IPS-NIHi7 (cell line): ENCODE measurements around the gene PRUNE2.
A peak's percentile ranks its signal among the peaks of the same experiment; 100 is the strongest.

Experiments
- DNase-seq: peaks from one replicate; pipeline ENCODE4 v3.0.0; 2012; ENCODE audit warnings: mixed read lengths; ENCODE audit errors: extremely low spot score

The PRUNE2 gene

GRCh38 chr9:76737154-76737902, 168.6 kb downstream of the PRUNE2 start:
- DNase-seq = no peak

GRCh38 chr9:76734716-76735115, 171.2 kb downstream of the PRUNE2 start:
- DNase-seq = no peak

DNA sequence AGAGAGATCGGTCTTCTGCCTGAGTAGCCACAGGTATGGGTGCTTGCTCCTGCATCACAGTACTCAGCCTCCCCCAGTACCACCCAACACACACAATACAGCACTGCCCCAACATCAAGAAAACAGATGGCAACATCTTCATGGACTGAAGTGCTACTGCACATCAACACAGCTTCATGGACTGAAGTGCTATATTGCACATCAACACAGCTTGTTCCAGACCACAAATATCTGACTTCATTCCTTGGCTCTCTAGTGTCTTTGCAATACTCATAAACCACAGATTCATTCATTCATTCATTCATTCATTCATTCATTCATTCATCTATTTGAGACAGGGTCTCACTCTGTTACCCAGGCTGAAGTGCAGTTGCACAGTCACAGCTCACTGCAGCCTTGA, 172.8 kb downstream of the PRUNE2 start:
- no peak for DNase-seq

GRCh38 chr9:76732341-76732958, 173.5 kb downstream of the PRUNE2 start:
- DNase-seq = no peak

DNA sequence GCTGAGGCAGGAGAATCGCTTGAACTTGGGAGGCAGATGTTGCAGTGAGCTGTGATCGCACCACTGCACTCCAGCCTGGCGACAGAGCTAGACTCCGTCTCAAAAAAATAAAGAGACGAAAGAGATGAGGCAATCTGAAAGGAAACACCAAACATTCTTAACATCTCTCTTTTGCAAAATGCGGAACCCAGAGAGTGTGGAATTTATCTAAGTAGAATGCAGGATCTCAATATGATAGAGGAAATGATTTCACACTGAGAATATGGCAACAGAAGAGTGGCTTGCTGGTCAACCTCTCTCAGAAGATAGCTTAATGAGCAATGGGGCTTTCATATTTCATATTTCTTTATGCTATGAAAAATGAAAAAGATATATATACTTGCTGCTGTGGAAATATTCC, 175.1 kb downstream of the PRUNE2 start:
- DNase-seq = no peak

DNA sequence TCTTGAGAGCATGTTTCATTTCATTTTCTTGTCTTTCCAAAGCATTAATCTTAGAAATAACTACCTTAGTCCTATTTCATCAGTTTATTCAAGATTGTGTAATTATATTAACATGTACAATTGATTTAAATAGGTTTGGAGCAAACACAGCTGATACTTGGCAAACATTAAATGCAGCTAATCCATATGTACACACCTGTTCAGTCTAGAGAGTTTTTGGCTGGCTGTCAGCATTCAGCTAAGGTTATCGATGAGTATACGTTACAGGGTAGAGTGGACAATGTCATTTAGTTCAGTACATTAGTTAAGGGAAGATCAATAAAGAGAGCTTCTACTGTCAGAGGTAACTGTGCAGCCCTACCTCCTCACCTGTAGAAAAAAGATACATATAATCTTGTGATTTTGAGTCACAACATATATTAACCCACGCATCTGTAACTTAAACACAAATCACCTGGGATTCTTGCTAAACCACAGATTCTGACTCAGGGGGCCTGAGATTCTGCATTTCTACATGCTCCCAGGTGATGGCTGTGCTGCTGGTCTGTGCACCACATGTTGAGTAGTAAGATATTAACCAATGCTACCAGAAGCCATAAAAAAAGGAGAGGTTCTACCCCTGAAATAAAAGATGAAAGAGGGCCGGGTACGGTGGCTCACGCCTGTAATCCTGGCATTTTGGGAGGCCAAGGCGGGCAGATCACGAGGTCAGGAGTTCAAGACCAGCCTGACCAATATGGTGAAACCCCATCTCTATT, 175.8 kb downstream of the PRUNE2 start:
- DNase-seq = no peak

GRCh38 chr9:76729116-76729515, 176.8 kb downstream of the PRUNE2 start:
- DNase-seq = no peak

DNA sequence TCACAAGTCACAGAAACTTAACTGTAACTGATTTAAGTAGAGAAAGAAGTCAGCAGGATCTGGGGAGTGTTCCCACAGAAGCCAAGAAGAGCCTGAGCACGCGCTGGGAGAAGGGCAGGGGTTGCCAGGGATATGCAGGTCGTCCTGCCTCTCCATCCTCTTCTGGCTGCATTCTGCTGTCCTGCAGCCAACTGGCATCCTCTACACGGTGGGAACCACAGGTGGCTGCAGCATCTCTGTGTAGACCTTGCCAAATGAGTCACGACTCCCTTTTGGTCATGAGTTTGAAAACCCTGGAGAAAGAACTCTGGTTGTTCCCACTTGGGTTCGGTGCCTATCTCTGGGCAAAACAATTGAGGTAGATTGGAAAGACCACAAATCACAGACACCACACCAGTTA, 180.0 kb downstream of the PRUNE2 start:
- no peak for DNase-seq

GRCh38 chr9:76725011-76725546, 180.8 kb downstream of the PRUNE2 start:
- DNase-seq = no peak

- DNase-seq = no peak
Measured at GRCh38 chr9:76720245-76720644, 185.7 kb downstream of the PRUNE2 start.

DNA sequence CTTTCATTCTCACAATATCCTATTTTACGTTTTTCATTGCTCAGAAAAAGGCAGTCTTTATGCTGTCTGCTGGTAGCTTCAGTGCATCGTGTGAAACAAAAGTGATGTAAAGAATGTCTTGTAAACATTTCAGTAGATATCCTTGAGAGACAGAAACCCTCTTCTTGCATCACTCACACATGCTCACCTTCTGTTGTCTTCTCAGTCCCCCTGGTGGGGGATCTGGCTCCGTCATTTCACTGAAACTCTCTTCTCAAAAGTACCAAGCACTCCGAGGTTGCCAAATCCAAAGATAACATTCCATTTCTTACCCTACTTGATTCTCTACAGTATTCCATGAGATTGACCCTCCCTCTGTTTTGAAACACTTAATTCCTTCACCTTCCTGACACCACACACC, 187.7 kb downstream of the PRUNE2 start:
- DNase-seq = peak; percentile 28

DNA sequence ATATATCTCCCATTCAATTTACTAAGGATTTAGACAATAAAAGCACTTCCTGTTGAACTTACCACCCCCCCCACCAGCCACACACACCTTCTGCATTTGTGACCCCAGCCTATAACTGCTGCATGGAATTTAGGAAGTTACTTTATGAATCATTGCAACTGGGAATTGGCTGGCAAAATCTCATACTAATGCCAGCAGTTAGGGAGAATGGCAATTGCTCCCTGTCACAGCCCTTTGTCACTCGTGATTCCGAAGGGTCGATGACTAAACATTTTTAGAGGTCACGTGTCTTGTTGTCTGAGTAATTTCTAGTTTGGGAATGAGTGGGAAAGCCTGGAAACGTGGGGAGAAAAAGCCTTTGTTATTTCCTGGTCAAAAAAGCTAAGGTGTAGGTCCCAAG, 188.3 kb downstream of the PRUNE2 start:
- no peak for DNase-seq

DNA sequence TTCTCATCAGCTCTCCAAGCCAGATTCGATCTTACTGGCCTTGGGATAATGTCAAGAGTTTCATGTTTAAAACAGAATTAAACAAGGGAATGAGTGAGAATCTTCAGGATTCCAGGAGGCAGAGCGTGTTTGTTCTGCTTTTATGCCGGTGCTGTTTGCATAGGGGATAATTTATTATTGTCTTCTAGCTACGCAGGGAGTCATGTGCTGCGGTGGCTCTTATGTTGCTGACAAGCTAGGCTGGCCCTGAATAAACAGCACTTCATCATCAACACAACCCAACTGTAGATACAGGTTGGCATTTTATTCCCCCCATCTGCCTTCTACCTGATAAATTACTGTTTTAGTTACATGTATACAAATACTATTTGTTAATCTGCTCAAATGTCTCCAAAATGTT, 188.7 kb downstream of the PRUNE2 start:
- DNase-seq = no peak

GRCh38 chr9:76716085-76716672, 189.7 kb downstream of the PRUNE2 start:
- no peak for DNase-seq

- no peak for DNase-seq
Measured at GRCh38 chr9:76713381-76713780, 192.5 kb downstream of the PRUNE2 start.

DNA sequence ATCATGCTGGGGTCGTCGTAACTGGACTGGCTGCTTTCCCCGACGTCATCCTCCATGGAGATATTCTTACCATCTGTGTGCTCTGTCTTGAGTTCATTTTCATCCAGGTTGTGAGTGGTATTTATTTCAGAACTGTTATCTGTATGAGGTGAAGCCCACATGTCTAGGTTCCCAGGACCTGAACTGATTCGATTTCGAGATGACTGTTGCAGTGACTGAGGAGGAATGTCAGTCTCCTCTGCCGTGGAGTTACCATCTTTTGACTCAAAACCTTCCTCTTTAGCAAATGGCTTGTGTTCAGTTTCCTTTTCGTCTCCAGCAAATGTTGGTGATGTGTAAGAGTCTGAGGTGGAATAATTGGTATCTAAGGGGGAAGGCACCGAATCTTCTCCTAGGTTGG, 196.9 kb downstream of the PRUNE2 start:
- no peak for DNase-seq

DNA sequence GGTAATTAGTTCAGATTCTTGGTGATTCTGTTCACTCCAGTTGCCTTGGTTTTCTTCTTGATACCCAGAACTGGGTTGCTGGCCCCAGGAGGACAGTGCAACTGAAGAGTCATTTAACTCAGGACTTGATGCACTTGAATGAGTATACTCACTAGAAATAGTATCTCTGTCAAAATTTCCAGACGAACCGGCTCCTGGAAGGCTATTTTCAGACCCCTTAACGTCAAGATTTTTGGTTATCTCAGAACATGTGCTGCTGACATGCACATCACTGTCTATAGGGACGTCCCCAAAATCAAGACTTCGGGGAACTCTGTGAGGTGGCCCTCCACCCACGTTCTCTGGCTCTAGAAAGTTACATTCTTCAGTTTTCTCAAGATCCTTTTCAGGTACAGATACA, 198.4 kb downstream of the PRUNE2 start:
- no peak for DNase-seq

DNA sequence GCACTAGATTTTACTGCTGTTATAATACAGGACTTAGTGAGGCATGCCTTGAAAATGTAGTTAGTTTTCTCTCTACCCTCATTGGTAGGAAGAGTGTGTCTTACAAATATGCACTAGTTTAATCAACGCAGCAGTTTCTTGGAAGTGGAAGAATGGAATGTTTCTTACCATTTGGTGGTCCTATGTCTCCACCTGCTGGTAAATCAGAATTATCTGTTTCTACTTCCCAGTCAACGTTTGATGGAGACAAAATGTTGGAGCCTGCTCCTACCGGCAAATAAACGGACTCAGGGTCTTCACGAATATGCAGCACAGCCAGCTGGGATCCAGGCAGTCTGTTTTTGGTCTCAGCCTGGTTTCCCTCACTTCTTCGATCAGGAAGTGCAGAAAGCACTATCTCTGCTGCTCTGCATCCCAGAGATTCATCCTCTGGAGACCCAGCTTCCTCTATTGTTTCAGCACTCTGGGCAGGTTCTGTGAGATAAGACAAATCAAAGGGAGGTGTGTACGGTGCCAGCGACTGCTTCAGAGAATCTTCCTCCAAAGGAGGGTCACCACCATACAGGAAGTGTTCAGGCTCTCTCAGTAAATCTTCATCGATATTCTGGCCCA, 201.2 kb downstream of the PRUNE2 start:
- DNase-seq = peak; percentile 68

GRCh38 chr9:76703270-76703669, 202.6 kb downstream of the PRUNE2 start:
- no peak for DNase-seq

DNA sequence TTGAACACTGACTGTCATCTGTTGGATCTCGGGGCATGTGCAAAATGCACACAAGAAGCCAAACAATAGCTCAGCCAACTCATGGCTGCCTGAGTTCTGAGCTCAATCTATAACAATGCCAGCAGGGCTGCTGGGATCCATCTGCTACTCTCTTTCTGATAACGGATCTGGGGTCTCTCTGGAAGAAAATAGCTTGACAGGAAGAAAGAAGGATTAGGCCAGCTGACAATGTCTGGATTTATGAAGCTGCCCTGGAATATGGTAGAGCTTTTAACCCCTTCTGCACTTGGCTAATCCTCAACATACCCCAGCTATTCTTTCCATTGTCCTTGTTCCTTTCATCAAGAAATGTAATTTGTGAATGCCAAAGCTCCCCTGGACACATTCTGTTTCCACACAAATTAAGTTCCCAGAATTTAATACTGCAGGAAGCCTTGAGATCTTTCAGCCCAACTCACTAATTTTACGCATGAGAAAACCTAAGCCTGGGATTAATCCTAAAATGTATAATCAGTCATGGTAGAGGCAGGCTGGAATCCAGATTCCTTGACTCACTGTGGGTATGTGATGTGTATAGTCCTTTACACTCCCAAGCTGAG, 204.4 kb downstream of the PRUNE2 start:
- DNase-seq = no peak

DNA sequence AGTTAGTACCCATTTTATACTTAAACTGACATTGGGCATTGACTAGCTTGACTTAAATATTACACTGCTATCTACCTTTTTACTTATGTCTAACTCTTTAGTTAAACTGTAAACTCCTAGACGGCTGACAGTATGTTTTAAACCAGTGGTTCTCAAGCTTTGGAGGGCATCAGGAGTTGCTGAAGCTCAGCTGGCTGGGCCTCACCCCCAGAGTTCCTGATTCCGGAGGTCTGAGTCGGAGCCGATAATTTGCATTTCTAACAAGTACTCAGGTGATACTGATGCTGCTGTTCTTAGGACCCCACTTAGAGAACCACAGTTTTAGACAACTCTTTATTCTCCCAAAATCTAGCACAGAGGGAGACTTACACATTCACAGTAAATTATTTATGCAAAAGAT, 205.0 kb downstream of the PRUNE2 start:
- DNase-seq = no peak
